GM18520 (cell line): ENCODE measurements around the gene SDK1.
"Not testable (repeated sequence)": the region's sequence is repeated elsewhere in the genome, so short reads cannot be mapped to it uniquely, and the experiment has no call there.

Experiments
- ATAC-seq: cut with Tn5 transposase; IDR thresholded peaks from one replicate; pipeline ENCODE4 v1.9.1; 2021; ENCODE audit not compliant: unreplicated experiment

SDK1 gene

GRCh38 chr7:3575753-3576531 is 274.9 kb downstream of the SDK1 start:
- ATAC-seq, result no peak

- no peak for ATAC-seq
Observed at GRCh38 chr7:3578399-3578798, 277.3 kb downstream of the SDK1 start.

- ATAC-seq, result no peak
Observed at GRCh38 chr7:3579638-3580219, 278.7 kb downstream of the SDK1 start.

GRCh38 chr7:3582145-3582544 is 281.1 kb downstream of the SDK1 start:
- not testable (repeated sequence) for ATAC-seq

- ATAC-seq, result no peak
Observed at GRCh38 chr7:3585826-3586225, 284.8 kb downstream of the SDK1 start.

- ATAC-seq, result no peak
Observed at GRCh38 chr7:3588341-3588740, 287.3 kb downstream of the SDK1 start.

- no peak for ATAC-seq
Observed at GRCh38 chr7:3589752-3590151, 288.7 kb downstream of the SDK1 start.

GRCh38 chr7:3591219-3591618 is 290.2 kb downstream of the SDK1 start:
- ATAC-seq, result no peak

GRCh38 chr7:3591944-3592343 is 290.9 kb downstream of the SDK1 start:
- no peak for ATAC-seq

- no peak for ATAC-seq
Observed at GRCh38 chr7:3592401-3593134, 291.5 kb downstream of the SDK1 start.

- ATAC-seq, result no peak
Observed at GRCh38 chr7:3594901-3595300, 293.8 kb downstream of the SDK1 start.

GRCh38 chr7:3598854-3599253 is 297.8 kb downstream of the SDK1 start:
- no peak for ATAC-seq

- no peak for ATAC-seq
Observed at GRCh38 chr7:3605222-3605621, 304.2 kb downstream of the SDK1 start.

- ATAC-seq, result no peak
Observed at GRCh38 chr7:3606436-3606835, 305.4 kb downstream of the SDK1 start.

GRCh38 chr7:3607847-3608246 is 306.8 kb downstream of the SDK1 start:
- no peak for ATAC-seq

GRCh38 chr7:3616306-3616705 is 315.3 kb downstream of the SDK1 start:
- no peak for ATAC-seq

GRCh38 chr7:3630081-3630480 is 329.0 kb downstream of the SDK1 start:
- ATAC-seq, result no peak

GRCh38 chr7:3634396-3634795 is 333.3 kb downstream of the SDK1 start:
- no peak for ATAC-seq

- no peak for ATAC-seq
Observed at GRCh38 chr7:3636131-3636860, 335.2 kb downstream of the SDK1 start.

- ATAC-seq, result no peak
Observed at GRCh38 chr7:3639253-3639652, 338.2 kb downstream of the SDK1 start.

GRCh38 chr7:3641582-3641981 is 340.5 kb downstream of the SDK1 start:
- no peak for ATAC-seq
